ENCODE results near the gene TRIM8.

- no peak for TF ChIP-seq CTCF (IDR thresholded peaks at IDR 0.05)
- TF ChIP-seq EZH2 (IDR thresholded peaks at IDR 0.05): no peak
- TF ChIP-seq EZH2phosphoT487 (IDR thresholded peaks at IDR 0.05): no peak
Measured at GRCh38 chr10:102661658-102662028, 17.4 kb downstream of the TRIM8 start.

All from neural progenitor cell (in vitro differentiated cells).